ENCODE results near the gene SLC9A4. TPM values are rescaled to one million over a fixed set of nuclear protein-coding genes. Genes with fewer than 3 reads are reported as not detected.

Gene SLC9A4
- polyA plus RNA-seq, 1 donor = 0.04 TPM

GRCh38 chr2:102451968-102452367 lies 21.1 kb upstream of the SLC9A4 start:
- H3K36me3 ChIP-seq (ENCODE audit: control insufficient read depth, insufficient read depth, low read length) = no peaks in the 10 kb centered on the region
- no peak overlapping the region for H3K27ac ChIP-seq (ENCODE audit: low read length)
- no peaks in the 10 kb centered on the region for H3K27me3 ChIP-seq (ENCODE audit: control insufficient read depth, insufficient read depth, low read length)
- no peaks in the 10 kb centered on the region for H3K4me1 ChIP-seq (ENCODE audit: control insufficient read depth, insufficient read depth, low read length)
- H3K4me3 ChIP-seq (ENCODE audit: low read length) = no peak overlapping the region
- no peaks in the 10 kb centered on the region for H3K9me3 ChIP-seq (ENCODE audit: control insufficient read depth, low read depth, low read length)
- DNase-seq = no peak
- no CpG with 5 or more reads among the region's 2 CpGs for WGBS (ENCODE audit: insufficient coverage, low lambda C conversion rate)

- peak; percentile 23 to 66 for DNase-seq
- H3K9me3 ChIP-seq (ENCODE audit: control insufficient read depth, low read depth, low read length) = no peaks in the 10 kb centered on the region
- 25% methylated on average over 1 of the region's 4 CpGs for WGBS (ENCODE audit: insufficient coverage, low lambda C conversion rate)
- no peak overlapping the region for H3K27ac ChIP-seq (ENCODE audit: low read length)
- no peaks in the 10 kb centered on the region for H3K36me3 ChIP-seq (ENCODE audit: control insufficient read depth, insufficient read depth, low read length)
- no peaks in the 10 kb centered on the region for H3K27me3 ChIP-seq (ENCODE audit: control insufficient read depth, insufficient read depth, low read length)
- H3K4me1 ChIP-seq (ENCODE audit: control insufficient read depth, insufficient read depth, low read length) = no peaks in the 10 kb centered on the region
- H3K4me3 ChIP-seq (ENCODE audit: low read length) = no peak overlapping the region
Observed at GRCh38 chr2:102453501-102453900, 19.5 kb upstream of the SLC9A4 start.

DNA sequence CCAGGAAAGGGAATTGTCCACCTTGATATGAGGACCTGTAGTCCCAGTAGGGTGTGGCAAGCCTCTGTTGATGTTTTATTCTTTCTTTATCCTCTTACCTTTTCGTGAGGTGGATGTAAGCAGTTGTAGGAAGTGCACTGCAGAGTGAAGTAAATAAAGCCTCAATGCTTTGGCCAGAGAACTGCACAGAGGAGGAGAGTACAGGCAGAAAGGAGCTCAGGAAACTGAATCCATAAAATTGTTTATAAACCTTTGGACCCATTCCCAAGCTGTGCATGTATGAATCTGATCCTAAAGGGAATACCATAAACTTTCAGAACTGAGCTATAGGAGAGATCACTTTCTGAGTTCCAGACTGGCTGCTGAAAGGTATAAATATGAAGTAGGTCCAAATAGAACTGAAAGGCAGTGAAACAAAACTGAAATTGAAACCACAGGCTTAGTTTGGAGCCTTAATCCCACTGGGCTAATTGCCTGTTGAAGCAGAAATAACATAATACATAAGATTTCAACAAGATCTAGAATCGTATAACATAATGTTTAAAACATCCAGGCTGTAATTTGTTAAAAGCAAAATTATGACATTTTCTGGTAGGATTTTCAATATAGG lies 17.9 kb upstream of the SLC9A4 start:
- no peak overlapping the region for H3K27ac ChIP-seq (ENCODE audit: low read length)
- no peaks in the 10 kb centered on the region for H3K36me3 ChIP-seq (ENCODE audit: control insufficient read depth, insufficient read depth, low read length)
- no peaks in the 10 kb centered on the region for H3K27me3 ChIP-seq (ENCODE audit: control insufficient read depth, insufficient read depth, low read length)
- no peaks in the 10 kb centered on the region for H3K4me1 ChIP-seq (ENCODE audit: control insufficient read depth, insufficient read depth, low read length)
- H3K9me3 ChIP-seq (ENCODE audit: control insufficient read depth, low read depth, low read length) = no peaks in the 10 kb centered on the region
- WGBS (ENCODE audit: insufficient coverage, low lambda C conversion rate) = no CpG with 5 or more reads among the region's 2 CpGs
- DNase-seq = peak in 1 of 2 donors; percentile 9
- H3K4me3 ChIP-seq (ENCODE audit: low read length) = no peak overlapping the region

DNA sequence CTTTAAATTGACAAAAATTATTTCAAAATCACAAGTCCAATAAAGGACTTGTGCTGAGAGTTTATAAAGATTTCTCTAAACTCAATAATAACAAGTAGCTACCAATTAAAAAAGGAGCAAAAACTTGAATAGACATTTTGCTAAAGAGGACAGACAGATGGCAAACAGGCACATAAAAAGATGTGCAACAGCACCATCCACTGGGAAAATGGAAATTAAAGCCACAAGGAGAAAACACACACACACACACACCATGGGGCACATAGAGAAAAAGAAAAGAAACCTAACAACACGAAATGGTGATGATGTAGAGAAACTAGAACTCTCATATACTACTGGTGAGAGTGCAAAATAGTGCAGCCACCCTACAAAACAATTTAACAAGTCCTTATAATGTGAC lies 12.6 kb upstream of the SLC9A4 start:
- WGBS (ENCODE audit: insufficient coverage, low lambda C conversion rate) = no CpG with 5 or more reads among the region's 1 CpG
- no peak for DNase-seq
- no peaks in the 10 kb centered on the region for H3K27me3 ChIP-seq (ENCODE audit: control insufficient read depth, insufficient read depth, low read length)
- no peaks in the 10 kb centered on the region for H3K36me3 ChIP-seq (ENCODE audit: control insufficient read depth, insufficient read depth, low read length)
- H3K9me3 ChIP-seq (ENCODE audit: control insufficient read depth, low read depth, low read length) = no peaks in the 10 kb centered on the region
- H3K27ac ChIP-seq (ENCODE audit: low read length) = no peak overlapping the region
- no peaks in the 10 kb centered on the region for H3K4me1 ChIP-seq (ENCODE audit: control insufficient read depth, insufficient read depth, low read length)
- no peak overlapping the region for H3K4me3 ChIP-seq (ENCODE audit: low read length)

DNA sequence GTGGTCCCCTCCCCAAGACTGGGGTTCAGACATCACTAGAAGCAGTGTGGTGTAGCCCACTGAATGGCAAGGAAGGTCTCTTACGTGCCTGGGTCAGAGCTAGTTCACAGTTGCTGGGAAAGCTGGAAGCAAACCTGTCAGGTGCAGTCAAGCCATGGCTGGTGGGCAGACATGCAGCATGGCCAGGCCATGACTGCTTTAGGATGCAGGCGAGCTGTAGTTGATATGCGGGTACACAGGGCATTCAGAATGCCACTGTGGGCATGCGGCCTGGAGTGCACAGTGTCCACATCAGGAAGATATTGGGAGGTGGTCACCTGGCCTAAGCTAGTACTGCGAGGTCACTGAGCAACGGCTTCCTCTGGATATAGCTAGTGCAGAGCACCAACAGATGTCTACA lies 11.8 kb upstream of the SLC9A4 start:
- WGBS (ENCODE audit: insufficient coverage, low lambda C conversion rate) = no CpG with 5 or more reads among the region's 6 CpGs
- DNase-seq = no peak
- H3K27ac ChIP-seq (ENCODE audit: low read length) = no peak overlapping the region
- H3K27me3 ChIP-seq (ENCODE audit: control insufficient read depth, insufficient read depth, low read length) = no peaks in the 10 kb centered on the region
- no peaks in the 10 kb centered on the region for H3K36me3 ChIP-seq (ENCODE audit: control insufficient read depth, insufficient read depth, low read length)
- H3K9me3 ChIP-seq (ENCODE audit: control insufficient read depth, low read depth, low read length) = no peaks in the 10 kb centered on the region
- no peaks in the 10 kb centered on the region for H3K4me1 ChIP-seq (ENCODE audit: control insufficient read depth, insufficient read depth, low read length)
- H3K4me3 ChIP-seq (ENCODE audit: low read length) = no peak overlapping the region

GRCh38 chr2:102463160-102463559 lies 9.9 kb upstream of the SLC9A4 start:
- H3K4me3 ChIP-seq (ENCODE audit: low read length) = no peak overlapping the region
- H3K27me3 ChIP-seq (ENCODE audit: control insufficient read depth, insufficient read depth, low read length) = no peaks in the 10 kb centered on the region
- no peak overlapping the region for H3K27ac ChIP-seq (ENCODE audit: low read length)
- WGBS (ENCODE audit: insufficient coverage, low lambda C conversion rate) = 96% methylated on average over 5 of the region's 5 CpGs
- no peak for DNase-seq
- H3K9me3 ChIP-seq (ENCODE audit: control insufficient read depth, low read depth, low read length) = no peaks in the 10 kb centered on the region
- H3K4me1 ChIP-seq (ENCODE audit: control insufficient read depth, insufficient read depth, low read length) = no peaks in the 10 kb centered on the region
- H3K36me3 ChIP-seq (ENCODE audit: control insufficient read depth, insufficient read depth, low read length) = no peaks in the 10 kb centered on the region

DNA sequence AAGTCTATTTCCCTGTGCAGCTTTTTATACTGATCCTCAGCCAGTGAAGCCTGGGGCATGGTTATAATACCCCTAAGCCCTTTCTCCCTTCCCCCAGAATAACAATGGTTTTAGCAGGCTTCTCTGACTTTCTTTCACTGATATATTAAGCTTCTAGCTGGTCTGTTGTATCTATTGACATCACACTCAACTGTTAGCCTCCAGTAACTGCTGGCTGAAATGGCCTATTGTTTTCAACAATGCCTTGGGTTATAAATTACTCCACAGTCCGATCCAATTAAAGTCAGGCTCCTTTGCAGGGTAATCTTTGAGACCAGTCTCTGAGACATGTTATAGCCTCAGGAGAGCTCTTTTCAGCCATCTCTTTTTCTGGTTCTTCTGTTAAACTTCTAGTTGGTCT lies 2.9 kb upstream of the SLC9A4 start:
- Histone ChIP-seq H3K27me3 (ENCODE audit: control insufficient read depth, insufficient read depth, low read length) (no peaks in the 10 kb centered on the region), H3K36me3 (ENCODE audit: control insufficient read depth, insufficient read depth, low read length) (no peaks in the 10 kb centered on the region), H3K27ac (ENCODE audit: low read length) (no peak overlapping the region), H3K9me3 (ENCODE audit: control insufficient read depth, low read depth, low read length) (no peaks in the 10 kb centered on the region), H3K4me3 (ENCODE audit: low read length) (no peak overlapping the region), H3K4me1 (ENCODE audit: control insufficient read depth, insufficient read depth, low read length) (no peaks in the 10 kb centered on the region)
- no CpG with 5 or more reads among the region's 1 CpG for WGBS (ENCODE audit: insufficient coverage, low lambda C conversion rate)
- no peak for DNase-seq

GRCh38 chr2:102473631-102474030 lies 605 bp downstream of the SLC9A4 start:
- Histone ChIP-seq H3K4me3 (ENCODE audit: low read length) (no peak overlapping the region), H3K9me3 (ENCODE audit: control insufficient read depth, low read depth, low read length) (no peaks in the 10 kb centered on the region), H3K27ac (ENCODE audit: low read length) (no peak overlapping the region), H3K27me3 (ENCODE audit: control insufficient read depth, insufficient read depth, low read length) (no peaks in the 10 kb centered on the region), H3K36me3 (ENCODE audit: control insufficient read depth, insufficient read depth, low read length) (no peaks in the 10 kb centered on the region), H3K4me1 (ENCODE audit: control insufficient read depth, insufficient read depth, low read length) (no peaks in the 10 kb centered on the region)
- DNase-seq = no peak
- WGBS (ENCODE audit: insufficient coverage, low lambda C conversion rate) = no CpG with 5 or more reads among the region's 3 CpGs

DNA sequence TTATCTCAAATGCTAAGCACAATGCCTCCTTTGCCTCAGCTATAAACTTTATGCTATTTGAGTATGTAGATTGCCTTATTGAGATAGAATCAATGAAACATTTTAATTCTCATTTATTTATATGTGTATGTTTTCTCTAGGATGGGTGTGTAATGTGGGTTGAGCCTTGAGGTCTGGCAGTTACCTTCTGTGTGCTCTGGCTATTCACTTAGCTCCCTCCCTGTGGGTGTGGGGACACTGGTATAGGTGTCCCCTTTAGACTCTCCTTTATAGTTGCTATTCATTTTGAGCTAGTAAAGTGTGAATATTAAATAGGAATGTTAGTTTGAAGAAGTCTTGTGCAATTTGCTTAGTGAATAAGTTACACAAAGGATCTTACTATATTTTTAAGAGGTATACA lies 1.8 kb downstream of the SLC9A4 start:
- H3K4me3 ChIP-seq (ENCODE audit: low read length) = no peak overlapping the region
- no peak for DNase-seq
- no peak overlapping the region for H3K27ac ChIP-seq (ENCODE audit: low read length)

DNA sequence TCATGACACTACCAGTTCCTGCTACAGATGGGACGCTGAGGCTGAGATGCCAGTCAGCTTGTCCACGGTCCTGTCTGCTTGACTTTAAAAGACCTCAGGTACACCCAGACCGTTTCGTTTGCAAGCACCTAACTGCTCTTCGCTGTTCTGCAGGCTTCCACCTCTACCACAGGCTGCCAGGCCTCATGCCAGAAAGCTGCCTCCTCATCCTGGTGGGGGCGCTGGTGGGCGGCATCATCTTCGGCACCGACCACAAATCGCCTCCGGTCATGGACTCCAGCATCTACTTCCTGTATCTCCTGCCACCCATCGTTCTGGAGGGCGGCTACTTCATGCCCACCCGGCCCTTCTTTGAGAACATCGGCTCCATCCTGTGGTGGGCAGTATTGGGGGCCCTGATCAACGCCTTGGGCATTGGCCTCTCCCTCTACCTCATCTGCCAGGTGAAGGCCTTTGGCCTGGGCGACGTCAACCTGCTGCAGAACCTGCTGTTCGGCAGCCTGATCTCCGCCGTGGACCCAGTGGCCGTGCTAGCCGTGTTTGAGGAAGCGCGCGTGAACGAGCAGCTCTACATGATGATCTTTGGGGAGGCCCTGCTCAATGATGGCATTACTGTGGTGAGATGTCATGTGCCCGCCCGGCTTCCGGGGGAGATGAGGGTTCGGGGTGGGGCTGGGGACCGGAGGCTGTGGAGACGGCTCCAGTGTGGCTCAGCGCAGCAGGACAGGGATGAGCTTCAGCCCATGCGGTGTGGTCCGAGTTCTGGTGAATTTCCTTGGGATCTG lies 5.9 kb downstream of the SLC9A4 start:
- H3K27ac ChIP-seq (ENCODE audit: low read length) = no peak overlapping the region

More for the DNA sequence above, 1.8 kb downstream of the SLC9A4 start:
- H3K9me3 ChIP-seq (ENCODE audit: control insufficient read depth, low read depth, low read length) = no peaks in the 10 kb centered on the region
- no peaks in the 10 kb centered on the region for H3K36me3 ChIP-seq (ENCODE audit: control insufficient read depth, insufficient read depth, low read length)
- no peaks in the 10 kb centered on the region for H3K27me3 ChIP-seq (ENCODE audit: control insufficient read depth, insufficient read depth, low read length)
- no peaks in the 10 kb centered on the region for H3K4me1 ChIP-seq (ENCODE audit: control insufficient read depth, insufficient read depth, low read length)

More for the DNA sequence above, 5.9 kb downstream of the SLC9A4 start:
- DNase-seq = no peak
- Histone ChIP-seq H3K27me3 (ENCODE audit: control insufficient read depth, insufficient read depth, low read length) (no peaks in the 10 kb centered on the region), H3K4me1 (ENCODE audit: control insufficient read depth, insufficient read depth, low read length) (no peaks in the 10 kb centered on the region), H3K36me3 (ENCODE audit: control insufficient read depth, insufficient read depth, low read length) (no peaks in the 10 kb centered on the region), H3K4me3 (ENCODE audit: low read length) (no peak overlapping the region), H3K9me3 (ENCODE audit: control insufficient read depth, low read depth, low read length) (no peaks in the 10 kb centered on the region)
- 100% methylated on average over 2 of the region's 36 CpGs for WGBS (ENCODE audit: insufficient coverage, low lambda C conversion rate)
